Measurements from ENCODE around the gene CLDN34.

Gene CLDN34

DNA sequence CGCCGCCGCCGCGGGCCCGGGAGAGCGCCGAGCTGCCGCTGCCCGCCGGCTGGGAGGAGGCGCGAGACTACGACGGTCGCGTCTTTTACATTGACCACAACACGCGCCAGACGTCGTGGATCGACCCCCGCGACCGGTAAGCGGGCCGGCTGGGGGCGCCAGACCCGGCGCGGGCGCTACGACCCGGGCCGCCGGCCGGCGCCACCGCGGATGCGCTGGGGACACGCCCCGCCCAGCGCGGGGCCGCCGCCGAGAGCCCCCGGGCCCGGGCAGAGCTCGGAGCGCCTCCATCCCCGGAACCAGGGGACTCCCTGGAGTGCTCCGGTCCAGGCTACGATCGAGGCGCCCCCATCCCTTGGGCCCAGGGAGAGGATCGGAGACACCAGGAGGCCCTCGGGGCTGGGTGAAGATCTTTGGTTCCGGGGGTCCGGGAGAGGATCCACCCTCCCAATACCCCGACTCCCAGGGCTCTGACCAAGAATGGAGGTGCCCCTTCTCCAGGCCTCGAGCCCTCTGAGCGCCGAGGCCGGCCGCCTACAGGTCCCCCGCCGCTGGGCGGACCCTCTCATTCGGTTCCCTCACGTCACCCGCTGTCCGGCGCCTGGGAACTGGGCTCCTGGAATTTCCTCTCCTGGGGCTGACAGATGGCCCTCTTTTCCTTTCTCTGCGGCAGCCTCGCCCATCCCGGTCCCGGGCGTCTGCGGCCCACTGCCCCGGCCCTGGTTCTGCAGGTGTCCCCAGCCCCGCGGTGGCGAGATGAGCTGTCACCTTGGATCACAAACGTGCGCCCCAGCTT is 48.8 kb downstream of the CLDN34 start:
- DNase-seq (ENCODE audit: low read depth in 2 of 2) = no peak

GRCh38 chrX:10016519-10017132 is 49.5 kb downstream of the CLDN34 start:
- DNase-seq (ENCODE audit: low read depth in 2 of 2) = no peak

GRCh38 chrX:10017872-10018271 is 50.7 kb downstream of the CLDN34 start:
- DNase-seq (ENCODE audit: low read depth in 2 of 2) = no peak
